Chondrocyte (in vitro differentiated cells): ENCODE measurements around the gene BPIFA1. TPM values are rescaled to one million over a fixed set of nuclear protein-coding genes. Genes with fewer than 3 reads are reported as not detected.

Experiments
- DNase-seq: peaks from one replicate; pipeline ENCODE4 v3.0.0; 2021; ENCODE audit warnings: mixed read lengths, low spot score
- H3K27ac Mint-ChIP-seq: one replicate; pipeline ENCODE4 v1.8.0; 2021; ENCODE audit warnings: mild to moderate bottlenecking, moderate library complexity, mixed read lengths; ENCODE audit not compliant: unreplicated experiment
- H3K27me3 Mint-ChIP-seq: 2 replicates; pipeline ENCODE4 v1.8.0; 2021; ENCODE audit warnings: low read depth, mixed read lengths
- H3K36me3 Mint-ChIP-seq: 2 replicates; pipeline ENCODE4 v1.8.0; 2021; ENCODE audit warnings: low read depth, mixed read lengths
- H3K4me1 Mint-ChIP-seq: 2 replicates; pipeline ENCODE4 v1.8.0; 2021; ENCODE audit warnings: low read depth, mild to moderate bottlenecking, mixed read lengths
- H3K4me3 Mint-ChIP-seq: one replicate; pipeline ENCODE4 v1.8.0; 2021; ENCODE audit warnings: mild to moderate bottlenecking, moderate library complexity, mixed read lengths; ENCODE audit not compliant: unreplicated experiment
- H3K9me3 Mint-ChIP-seq: 2 replicates; pipeline ENCODE4 v1.8.0; 2021; ENCODE audit warnings: low read depth, mixed read lengths
- CTCF ChIP-seq: fragments of 200-600 bp; sonication (generic); IDR thresholded peaks from 2 replicates; pipeline ENCODE4 v1.5.0; 2021; ENCODE audit warnings: antibody characterized with exemption, mild to moderate bottlenecking, moderate library complexity
- total RNA-seq: library from RNA; stranded (reverse); gene quantifications from 3 replicates; pipeline ENCODE4 v1.2.1, GENCODE V29; 2021

The BPIFA1 gene
- total RNA-seq, 1 donor from 2014 or later = not detected

GRCh38 chr20:33246077-33246476, 10.3 kb downstream of the BPIFA1 start:
- no peak overlapping the region for H3K4me3 Mint-ChIP-seq
- H3K4me1 Mint-ChIP-seq = no peaks in the 10 kb centered on the region
- no peak for TF ChIP-seq CTCF
- no peak overlapping the region for H3K27ac Mint-ChIP-seq
- no peaks in the 10 kb centered on the region for H3K36me3 Mint-ChIP-seq
- DNase-seq = no peak
- peaks cover 58% of the 10 kb centered on the region for H3K27me3 Mint-ChIP-seq
- H3K9me3 Mint-ChIP-seq = no peaks in the 10 kb centered on the region

GRCh38 chr20:33249456-33249855, 13.7 kb downstream of the BPIFA1 start:
- no peak for TF ChIP-seq CTCF
- DNase-seq = no peak
- Mint-ChIP-seq H3K27me3 (peaks cover 40% of the 10 kb centered on the region), H3K36me3 (no peaks in the 10 kb centered on the region), H3K4me1 (no peaks in the 10 kb centered on the region), H3K4me3 (no peak overlapping the region), H3K9me3 (peaks cover 3% of the 10 kb centered on the region), H3K27ac (no peak overlapping the region)

GRCh38 chr20:33250666-33251065, 14.9 kb downstream of the BPIFA1 start:
- Mint-ChIP-seq H3K27ac (no peak overlapping the region), H3K4me3 (no peak overlapping the region), H3K4me1 (no peaks in the 10 kb centered on the region), H3K27me3 (peaks cover 39% of the 10 kb centered on the region), H3K36me3 (no peaks in the 10 kb centered on the region), H3K9me3 (peaks cover 9% of the 10 kb centered on the region)
- no peak for DNase-seq
- TF ChIP-seq CTCF = no peak

GRCh38 chr20:33251496-33251895, 15.7 kb downstream of the BPIFA1 start:
- TF ChIP-seq CTCF = no peak

GRCh38 chr20:33252460-33252859, 16.7 kb downstream of the BPIFA1 start:
- no peaks in the 10 kb centered on the region for H3K4me1 Mint-ChIP-seq
- no peak overlapping the region for H3K4me3 Mint-ChIP-seq
- peaks cover 41% of the 10 kb centered on the region for H3K27me3 Mint-ChIP-seq
- H3K27ac Mint-ChIP-seq = no peak overlapping the region
- no peaks in the 10 kb centered on the region for H3K36me3 Mint-ChIP-seq
- peaks cover 9% of the 10 kb centered on the region for H3K9me3 Mint-ChIP-seq
- no peak for TF ChIP-seq CTCF
- no peak for DNase-seq

More at GRCh38 chr20:33251496-33251895, 15.7 kb downstream of the BPIFA1 start:
- DNase-seq = no peak
- Mint-ChIP-seq H3K27me3 (peaks cover 39% of the 10 kb centered on the region), H3K4me3 (no peak overlapping the region), H3K4me1 (no peaks in the 10 kb centered on the region), H3K36me3 (no peaks in the 10 kb centered on the region), H3K9me3 (peaks cover 9% of the 10 kb centered on the region), H3K27ac (no peak overlapping the region)
